ENCODE measurements around the gene TMEM164.

The TMEM164 gene

GRCh38 chrX:110183314-110183713 lies 180.4 kb downstream of the TMEM164 start:
- no peak overlapping the region for H2BK5ac ChIP-seq (ENCODE audit: low read depth, low read length, poor library complexity)
- H3K14ac ChIP-seq (ENCODE audit: low read length) = no peak overlapping the region
- H2AK5ac ChIP-seq (ENCODE audit: low read length) = no peak overlapping the region
- H3K9me3 ChIP-seq (ENCODE audit: insufficient read depth, low read depth, low read length) = no peaks in the 10 kb centered on the region
- H4K8ac ChIP-seq (ENCODE audit: low read depth, low read length) = no peak overlapping the region
- no peak overlapping the region for H2BK120ac ChIP-seq (ENCODE audit: insufficient read depth, low read length, poor library complexity)
- no peak overlapping the region for H4K12ac ChIP-seq (ENCODE audit: low read depth, low read length)
- H3K36me3 ChIP-seq (ENCODE audit: control insufficient read depth in 1 of 2, insufficient read depth in 2 of 2, low read length in 2 of 2) = no peaks in the 10 kb centered on the region
- H3K4me1 ChIP-seq (ENCODE audit: control insufficient read depth in 1 of 2, insufficient read depth in 2 of 2, low read length in 2 of 2) = peaks cover 14 to 21% of the 10 kb centered on the region in 2 experiments
- H3K27me3 ChIP-seq (ENCODE audit: insufficient read depth, low read length) = no peaks in the 10 kb centered on the region
- H3K18ac ChIP-seq (ENCODE audit: low read length) = no peak overlapping the region
- no peak overlapping the region for H2BK12ac ChIP-seq (ENCODE audit: low read length)
- H3K9ac ChIP-seq (ENCODE audit: low read length) = no peak overlapping the region
- H3K79me1 ChIP-seq (ENCODE audit: low read length) = peaks cover 7% of the 10 kb centered on the region
- no peak overlapping the region for H2AFZ ChIP-seq (ENCODE audit: insufficient read depth, low read length, poor library complexity)
- no peak overlapping the region for H3K23ac ChIP-seq (ENCODE audit: low read length)
- no CpG with 5 or more reads among the region's 2 CpGs for WGBS (ENCODE audit: extremely low coverage, insufficient coverage, insufficient read length)
- H3K4me3 ChIP-seq (ENCODE audit: low read depth, low read length) = no peak overlapping the region
- H3K4ac ChIP-seq (ENCODE audit: low read depth, low read length) = no peak overlapping the region
- H4K91ac ChIP-seq (ENCODE audit: low read depth, low read length) = no peak overlapping the region
- DNase-seq = no peak
- H3K4me2 ChIP-seq (ENCODE audit: low read length) = no peak overlapping the region
- peaks cover 1% of the 10 kb centered on the region for H3K79me2 ChIP-seq (ENCODE audit: control insufficient read depth, insufficient read depth, low read length, poor library complexity)
- H3K27ac ChIP-seq (ENCODE audit: low read depth, low read length) = no peak overlapping the region

- Histone ChIP-seq H2BK5ac (ENCODE audit: low read depth, low read length, poor library complexity) (no peak overlapping the region), H3K9me3 (ENCODE audit: insufficient read depth, low read depth, low read length) (no peaks in the 10 kb centered on the region), H3K4me3 (ENCODE audit: low read depth, low read length) (no peak overlapping the region), H2AK5ac (ENCODE audit: low read length) (no peak overlapping the region), H3K18ac (ENCODE audit: low read length) (no peak overlapping the region), H3K79me2 (ENCODE audit: control insufficient read depth, insufficient read depth, low read length, poor library complexity) (no peaks in the 10 kb centered on the region), H3K27ac (ENCODE audit: low read depth, low read length) (no peak overlapping the region), H3K4me1 (ENCODE audit: control insufficient read depth in 1 of 2, insufficient read depth in 2 of 2, low read length in 2 of 2) (no peaks in the 10 kb centered on the region), H4K91ac (ENCODE audit: low read depth, low read length) (no peak overlapping the region), H3K23ac (ENCODE audit: low read length) (no peak overlapping the region), H3K14ac (ENCODE audit: low read length) (no peak overlapping the region), H3K36me3 (ENCODE audit: control insufficient read depth in 1 of 2, insufficient read depth in 2 of 2, low read length in 2 of 2) (no peaks in the 10 kb centered on the region), H3K27me3 (ENCODE audit: insufficient read depth, low read length) (no peaks in the 10 kb centered on the region), H3K79me1 (ENCODE audit: low read length) (no peaks in the 10 kb centered on the region), H2AFZ (ENCODE audit: insufficient read depth, low read length, poor library complexity) (no peak overlapping the region), H4K8ac (ENCODE audit: low read depth, low read length) (no peak overlapping the region), H4K12ac (ENCODE audit: low read depth, low read length) (no peak overlapping the region), H3K4me2 (ENCODE audit: low read length) (no peak overlapping the region), H3K9ac (ENCODE audit: low read length) (no peak overlapping the region), H3K4ac (ENCODE audit: low read depth, low read length) (no peak overlapping the region), H2BK12ac (ENCODE audit: low read length) (no peak overlapping the region), H2BK120ac (ENCODE audit: insufficient read depth, low read length, poor library complexity) (no peak overlapping the region)
- no CpG with 5 or more reads among the region's 4 CpGs for WGBS (ENCODE audit: extremely low coverage, insufficient coverage, insufficient read length)
- DNase-seq = no peak
These were observed 186.0 kb downstream of the TMEM164 start for GRCh38 chrX:110188701-110189558.

- no peaks in the 10 kb centered on the region for H3K36me3 ChIP-seq (ENCODE audit: control insufficient read depth in 1 of 2, insufficient read depth in 2 of 2, low read length in 2 of 2)
- no peak overlapping the region for H4K8ac ChIP-seq (ENCODE audit: low read depth, low read length)
- no peaks in the 10 kb centered on the region for H3K79me1 ChIP-seq (ENCODE audit: low read length)
- no peak overlapping the region for H3K9ac ChIP-seq (ENCODE audit: low read length)
- H3K27me3 ChIP-seq (ENCODE audit: insufficient read depth, low read length) = no peaks in the 10 kb centered on the region
- no peak overlapping the region for H3K4ac ChIP-seq (ENCODE audit: low read depth, low read length)
- H2AK5ac ChIP-seq (ENCODE audit: low read length) = no peak overlapping the region
- H2BK120ac ChIP-seq (ENCODE audit: insufficient read depth, low read length, poor library complexity) = no peak overlapping the region
- H3K79me2 ChIP-seq (ENCODE audit: control insufficient read depth, insufficient read depth, low read length, poor library complexity) = no peaks in the 10 kb centered on the region
- H3K4me1 ChIP-seq (ENCODE audit: control insufficient read depth in 1 of 2, insufficient read depth in 2 of 2, low read length in 2 of 2) = no peaks in the 10 kb centered on the region
- no peak for DNase-seq
- no peak overlapping the region for H4K12ac ChIP-seq (ENCODE audit: low read depth, low read length)
- H3K27ac ChIP-seq (ENCODE audit: low read depth, low read length) = no peak overlapping the region
- no peak overlapping the region for H3K23ac ChIP-seq (ENCODE audit: low read length)
- no peak overlapping the region for H3K14ac ChIP-seq (ENCODE audit: low read length)
- no peaks in the 10 kb centered on the region for H3K9me3 ChIP-seq (ENCODE audit: insufficient read depth, low read depth, low read length)
- no peak overlapping the region for H2AFZ ChIP-seq (ENCODE audit: insufficient read depth, low read length, poor library complexity)
- H2BK5ac ChIP-seq (ENCODE audit: low read depth, low read length, poor library complexity) = no peak overlapping the region
- no peak overlapping the region for H3K18ac ChIP-seq (ENCODE audit: low read length)
- H4K91ac ChIP-seq (ENCODE audit: low read depth, low read length) = no peak overlapping the region
- H2BK12ac ChIP-seq (ENCODE audit: low read length) = no peak overlapping the region
- H3K4me2 ChIP-seq (ENCODE audit: low read length) = no peak overlapping the region
- WGBS (ENCODE audit: extremely low coverage, insufficient coverage, insufficient read length) = no CpG with 5 or more reads among the region's 4 CpGs
- no peak overlapping the region for H3K4me3 ChIP-seq (ENCODE audit: low read depth, low read length)
These were observed 189.6 kb downstream of the TMEM164 start for GRCh38 chrX:110192516-110192915.

GRCh38 chrX:110194977-110195376 lies 192.1 kb downstream of the TMEM164 start:
- H4K91ac ChIP-seq (ENCODE audit: low read depth, low read length) = no peak overlapping the region
- no peak for DNase-seq
- H3K4ac ChIP-seq (ENCODE audit: low read depth, low read length) = no peak overlapping the region
- H3K79me2 ChIP-seq (ENCODE audit: control insufficient read depth, insufficient read depth, low read length, poor library complexity) = no peaks in the 10 kb centered on the region
- H3K79me1 ChIP-seq (ENCODE audit: low read length) = no peaks in the 10 kb centered on the region
- H3K4me2 ChIP-seq (ENCODE audit: low read length) = no peak overlapping the region
- H3K18ac ChIP-seq (ENCODE audit: low read length) = no peak overlapping the region
- WGBS (ENCODE audit: extremely low coverage, insufficient coverage, insufficient read length) = no CpG with 5 or more reads among the region's 3 CpGs
- H3K4me3 ChIP-seq (ENCODE audit: low read depth, low read length) = no peak overlapping the region
- H4K8ac ChIP-seq (ENCODE audit: low read depth, low read length) = no peak overlapping the region
- H3K27ac ChIP-seq (ENCODE audit: low read depth, low read length) = no peak overlapping the region
- H3K4me1 ChIP-seq (ENCODE audit: control insufficient read depth in 1 of 2, insufficient read depth in 2 of 2, low read length in 2 of 2) = no peaks in the 10 kb centered on the region
- H3K23ac ChIP-seq (ENCODE audit: low read length) = no peak overlapping the region
- no peak overlapping the region for H2BK12ac ChIP-seq (ENCODE audit: low read length)
- H2AK5ac ChIP-seq (ENCODE audit: low read length) = no peak overlapping the region
- H3K9ac ChIP-seq (ENCODE audit: low read length) = no peak overlapping the region
- H3K36me3 ChIP-seq (ENCODE audit: control insufficient read depth in 1 of 2, insufficient read depth in 2 of 2, low read length in 2 of 2) = no peaks in the 10 kb centered on the region
- H2BK5ac ChIP-seq (ENCODE audit: low read depth, low read length, poor library complexity) = no peak overlapping the region
- H3K9me3 ChIP-seq (ENCODE audit: insufficient read depth, low read depth, low read length) = no peaks in the 10 kb centered on the region
- no peak overlapping the region for H3K14ac ChIP-seq (ENCODE audit: low read length)
- no peaks in the 10 kb centered on the region for H3K27me3 ChIP-seq (ENCODE audit: insufficient read depth, low read length)
- no peak overlapping the region for H2BK120ac ChIP-seq (ENCODE audit: insufficient read depth, low read length, poor library complexity)
- H2AFZ ChIP-seq (ENCODE audit: insufficient read depth, low read length, poor library complexity) = no peak overlapping the region
- no peak overlapping the region for H4K12ac ChIP-seq (ENCODE audit: low read depth, low read length)
